GM12875 (cell line): ENCODE results near the gene CMTM2.

Experiments
- H3K4me3 ChIP-seq: one replicate; pipeline ENCODE4 v1.5.1; 2011; ENCODE audit warnings: low read depth, low read length, control low read depth
- TF ChIP-seq, protein P1 (sequence below): IDR thresholded peaks from 2 replicates; pipeline ENCODE4 v1.5.1; 2011; ENCODE audit warnings: low read depth, mild to moderate bottlenecking, control low read depth, inconsistent platforms, low read length, moderate library complexity, borderline replicate concordance; ENCODE audit not compliant: insufficient read depth

The CMTM2 gene

DNA sequence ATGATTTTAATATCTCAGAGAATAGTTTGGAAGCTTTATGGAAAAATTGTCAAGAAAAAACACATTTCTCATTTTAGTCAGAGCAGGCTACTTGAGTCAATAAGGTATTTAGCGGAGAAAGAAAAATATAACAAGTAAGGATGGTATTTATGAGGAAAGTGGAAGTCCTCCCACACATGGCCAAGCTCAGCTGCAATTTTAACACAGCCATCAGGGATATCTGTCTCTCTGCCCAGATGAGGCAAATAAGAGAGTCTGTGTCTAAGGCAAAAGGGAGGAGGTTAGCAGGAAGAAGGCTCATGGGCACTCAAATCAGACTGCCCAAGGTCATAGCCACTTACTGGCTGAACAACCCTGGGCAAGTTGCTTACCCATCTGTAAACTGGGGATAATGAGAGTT lies 5.2 kb upstream of the CMTM2 start:
- TF ChIP-seq, protein P1, sequence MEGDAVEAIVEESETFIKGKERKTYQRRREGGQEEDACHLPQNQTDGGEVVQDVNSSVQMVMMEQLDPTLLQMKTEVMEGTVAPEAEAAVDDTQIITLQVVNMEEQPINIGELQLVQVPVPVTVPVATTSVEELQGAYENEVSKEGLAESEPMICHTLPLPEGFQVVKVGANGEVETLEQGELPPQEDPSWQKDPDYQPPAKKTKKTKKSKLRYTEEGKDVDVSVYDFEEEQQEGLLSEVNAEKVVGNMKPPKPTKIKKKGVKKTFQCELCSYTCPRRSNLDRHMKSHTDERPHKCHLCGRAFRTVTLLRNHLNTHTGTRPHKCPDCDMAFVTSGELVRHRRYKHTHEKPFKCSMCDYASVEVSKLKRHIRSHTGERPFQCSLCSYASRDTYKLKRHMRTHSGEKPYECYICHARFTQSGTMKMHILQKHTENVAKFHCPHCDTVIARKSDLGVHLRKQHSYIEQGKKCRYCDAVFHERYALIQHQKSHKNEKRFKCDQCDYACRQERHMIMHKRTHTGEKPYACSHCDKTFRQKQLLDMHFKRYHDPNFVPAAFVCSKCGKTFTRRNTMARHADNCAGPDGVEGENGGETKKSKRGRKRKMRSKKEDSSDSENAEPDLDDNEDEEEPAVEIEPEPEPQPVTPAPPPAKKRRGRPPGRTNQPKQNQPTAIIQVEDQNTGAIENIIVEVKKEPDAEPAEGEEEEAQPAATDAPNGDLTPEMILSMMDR, result no peak
- no peak overlapping the region for H3K4me3 ChIP-seq

DNA sequence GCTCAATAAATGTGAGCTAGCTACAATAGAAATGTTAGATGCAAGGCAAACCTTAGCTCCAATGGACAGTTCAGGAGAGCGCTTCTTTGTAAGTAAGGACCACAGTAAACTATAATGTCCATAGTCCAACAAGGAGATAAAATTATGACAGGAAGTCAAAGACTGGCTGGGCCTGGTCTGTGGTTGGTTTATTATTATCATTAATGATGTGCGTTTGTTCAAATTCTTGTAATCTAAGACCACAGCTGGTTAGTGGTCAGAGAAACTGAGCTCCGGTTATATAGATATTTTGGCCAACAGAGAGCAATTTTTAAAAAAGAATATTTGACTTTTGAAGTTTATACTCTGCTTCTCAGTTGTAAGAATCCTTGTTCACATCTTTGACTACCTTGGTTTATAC lies 4.7 kb upstream of the CMTM2 start:
- TF ChIP-seq, protein P1, result no peak
- H3K4me3 ChIP-seq, result no peak overlapping the region

DNA sequence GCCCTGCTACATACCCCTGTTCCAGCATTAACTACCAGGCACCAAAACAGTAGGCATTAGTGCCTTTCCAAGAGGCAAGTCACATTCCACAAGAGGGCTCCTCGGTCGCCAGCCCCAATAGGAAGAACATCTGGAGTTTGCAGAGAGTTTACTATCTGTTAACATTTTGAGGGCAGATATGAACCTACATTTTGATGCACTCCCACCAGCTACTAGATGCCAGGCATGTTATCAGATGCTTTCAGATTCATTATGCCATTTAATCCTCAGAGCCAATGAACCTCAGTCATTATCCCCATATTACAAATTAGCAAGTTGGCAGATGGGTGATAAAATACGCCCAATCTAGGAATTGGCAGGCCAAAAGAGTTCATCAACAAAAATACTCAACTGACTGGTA lies 4.2 kb upstream of the CMTM2 start:
- TF ChIP-seq, protein P1, result no peak
- H3K4me3 ChIP-seq, result no peak overlapping the region

DNA sequence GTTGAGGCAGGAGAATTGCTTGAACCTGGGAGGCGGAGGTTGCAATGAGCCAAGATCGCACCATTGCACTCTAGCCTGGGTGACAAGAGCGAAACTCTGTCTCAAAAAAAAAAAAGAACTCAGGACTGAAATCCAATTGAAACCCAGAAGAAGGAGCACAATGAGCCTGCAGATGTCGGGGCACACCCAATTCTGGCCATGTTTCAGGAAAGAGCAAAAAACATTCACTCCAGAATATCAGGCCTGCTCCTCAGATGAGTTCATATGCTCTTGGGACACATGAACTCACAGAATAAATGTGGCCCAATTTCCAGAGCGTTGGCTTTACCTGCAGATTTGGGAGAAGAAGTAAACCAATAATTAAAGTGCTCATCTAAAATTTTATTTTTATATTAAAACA lies 3.0 kb upstream of the CMTM2 start:
- H3K4me3 ChIP-seq, result no peak overlapping the region
- TF ChIP-seq, protein P1, result no peak

DNA sequence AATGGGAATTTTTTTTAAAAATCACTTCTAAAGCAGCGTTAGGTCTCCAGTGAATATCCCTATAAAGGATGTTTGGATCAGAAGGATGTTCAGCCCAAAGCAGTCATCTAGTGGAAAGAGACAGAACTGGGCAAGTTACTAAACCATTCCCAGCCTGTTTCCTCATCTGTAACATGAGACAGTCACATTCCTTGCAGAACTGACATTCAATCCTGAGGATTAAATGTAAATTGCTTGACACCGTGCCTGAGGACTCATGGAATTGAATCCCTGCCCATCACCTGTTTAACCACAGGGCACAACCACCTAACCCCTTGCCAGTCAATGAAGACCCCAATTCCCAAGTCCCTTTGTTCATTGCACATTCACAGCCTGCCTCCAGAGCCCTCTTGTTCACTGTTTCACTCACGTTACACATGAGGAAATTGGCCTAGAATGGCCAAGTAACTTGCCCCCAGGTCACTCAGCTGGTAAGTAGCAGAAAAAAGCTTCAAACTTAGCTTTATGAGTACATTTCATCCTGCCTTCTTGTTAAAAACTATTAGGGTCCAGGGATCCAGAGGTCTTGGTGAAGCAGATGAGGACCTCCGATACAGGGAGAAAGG lies 1.4 kb downstream of the CMTM2 start:
- no peak overlapping the region for H3K4me3 ChIP-seq
- TF ChIP-seq, protein P1, result no peak

DNA sequence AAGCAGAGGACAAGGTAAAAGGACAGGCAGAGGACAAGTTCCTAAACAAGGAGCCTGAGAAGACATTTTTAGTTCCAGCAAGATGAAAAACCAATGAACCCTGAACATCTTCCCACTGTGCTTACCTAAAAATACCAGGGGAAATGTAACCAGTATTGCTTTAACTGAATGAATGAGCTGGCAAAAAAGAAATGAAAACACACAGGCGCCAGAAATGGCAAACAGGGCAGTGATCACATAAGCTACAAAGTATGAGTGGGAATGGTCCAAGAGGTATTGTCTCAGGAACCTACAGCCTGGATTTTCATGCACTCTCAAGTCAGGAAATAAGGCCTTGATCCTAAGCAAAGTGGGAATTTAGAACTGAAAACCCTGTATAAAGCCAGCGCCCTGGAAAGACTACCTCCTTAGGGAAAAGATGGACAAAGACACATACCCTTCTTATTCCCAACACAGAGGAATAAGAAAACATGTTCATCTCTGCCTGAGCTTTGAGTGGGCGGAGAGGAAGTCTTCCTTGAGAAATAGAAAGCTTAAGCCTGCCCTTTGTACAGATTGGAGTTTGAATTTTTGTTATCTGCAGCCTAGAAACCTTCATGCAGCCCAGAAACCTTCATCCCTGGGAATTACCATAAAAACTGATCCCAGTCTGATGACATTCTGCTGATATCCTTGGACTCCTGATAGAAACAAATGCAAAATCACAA lies 2.1 kb downstream of the CMTM2 start:
- TF ChIP-seq, protein P1, result no peak

More for the DNA sequence above, 2.1 kb downstream of the CMTM2 start:
- H3K4me3 ChIP-seq, result no peak overlapping the region
